Prostate gland (tissue), 2 donors: ENCODE measurements around the gene SERPINE2.

Experiments used
- CTCF ChIP-seq, 4 experiments: fragments of 200-600 bp in 2 of 4; fragments of 450-650 bp in 2 of 4; sonication (generic) in 2 of 4; IDR thresholded peaks; 1 replicate in 3 of 4; 2 replicates in 1 of 4; pipeline ENCODE4 v1.5.1; 2016 to 2019; ENCODE audit warnings: antibody characterized with exemption in 4 of 4, mild to moderate bottlenecking in 2 of 4, moderate library complexity in 2 of 4
- POLR2A ChIP-seq: fragments of 450-650 bp; IDR thresholded peaks from one replicate; pipeline ENCODE4 v1.6.1; 2016; ENCODE audit warnings: antibody characterized with exemption, mild to moderate bottlenecking
- POLR2AphosphoS5 ChIP-seq: sonication (generic); formaldehyde crosslinking; IDR thresholded peaks from one replicate; pipeline ENCODE4 v1.6.1; 2017; ENCODE audit warnings: antibody characterized with exemption

- TF ChIP-seq CTCF (IDR thresholded peaks at IDR 0.05), result no peak
- no peak for TF ChIP-seq POLR2AphosphoS5
- TF ChIP-seq POLR2A, result no peak
Measured at GRCh38 chr2:224072541-224073188, 33.6 kb upstream of the SERPINE2 start.
